H9 (cell line): Measurements from ENCODE around the gene C1orf21. TPM values are rescaled to one million over a fixed set of nuclear protein-coding genes. Genes with fewer than 3 reads are reported as not detected.

Experiments
- DNase-seq: peaks from one replicate; pipeline ENCODE4 v3.0.0-alpha.2; 2017
- H2AFZ ChIP-seq: one replicate; pipeline ENCODE4 v1.6.1; 2013; ENCODE audit warnings: mild to moderate bottlenecking, low read length, control low read depth, moderate library complexity
- H2AK5ac ChIP-seq: 2 replicates; pipeline ENCODE4 v1.6.1; 2013; ENCODE audit warnings: low read length, control low read depth, mixed read lengths; ENCODE audit not compliant: insufficient read length
- H2BK120ac ChIP-seq: one replicate; pipeline ENCODE4 v1.6.1; 2013; ENCODE audit warnings: low read depth, mild to moderate bottlenecking, low read length, control low read depth, inconsistent platforms; ENCODE audit not compliant: poor library complexity, severe bottlenecking
- H2BK12ac ChIP-seq: 2 replicates; pipeline ENCODE4 v1.6.1; 2013; ENCODE audit warnings: low read length, control low read depth, mixed read lengths, low read depth; ENCODE audit not compliant: insufficient read length
- H2BK15ac ChIP-seq: 2 replicates; pipeline ENCODE4 v1.6.1; 2013; ENCODE audit warnings: low read depth, low read length, control low read depth
- H2BK20ac ChIP-seq: one replicate; pipeline ENCODE4 v1.6.1; 2013; ENCODE audit warnings: low read depth, mild to moderate bottlenecking, low read length, control low read depth, inconsistent platforms; ENCODE audit not compliant: poor library complexity, severe bottlenecking
- H2BK5ac ChIP-seq: 2 replicates; pipeline ENCODE4 v1.6.1; 2013; ENCODE audit warnings: low read length, control low read depth, mixed read lengths; ENCODE audit not compliant: insufficient read length
- H3K14ac ChIP-seq: 2 replicates; pipeline ENCODE4 v1.6.1; 2013; ENCODE audit warnings: low read length, control low read depth; ENCODE audit not compliant: insufficient read depth
- H3K18ac ChIP-seq: 2 replicates; pipeline ENCODE4 v1.6.1; 2013; ENCODE audit warnings: low read depth, mild to moderate bottlenecking, mixed read lengths, low read length, control low read depth; ENCODE audit not compliant: insufficient read length
- H3K23ac ChIP-seq: 2 replicates; pipeline ENCODE4 v1.6.1; 2013; ENCODE audit warnings: low read length, control low read depth, mixed read lengths, low read depth; ENCODE audit not compliant: insufficient read length
- H3K23me2 ChIP-seq: 2 replicates; pipeline ENCODE4 v1.6.1; 2013; ENCODE audit warnings: low read depth, mild to moderate bottlenecking, mixed read lengths, low read length, control low read depth; ENCODE audit not compliant: insufficient read length, poor library complexity, severe bottlenecking
- H3K27ac ChIP-seq: 2 replicates; pipeline ENCODE4 v1.5.1; 2013; ENCODE audit warnings: low read length, control low read depth, mixed read lengths, low read depth; ENCODE audit not compliant: insufficient read length
- H3K27me3 ChIP-seq: 2 replicates; pipeline ENCODE4 v1.6.1; 2013; ENCODE audit warnings: low read length, control low read depth, inconsistent platforms; ENCODE audit not compliant: insufficient read depth
- H3K4ac ChIP-seq: 2 replicates; pipeline ENCODE4 v1.6.1; 2013; ENCODE audit warnings: low read depth, mild to moderate bottlenecking, control low read depth, inconsistent platforms, low read length, moderate library complexity
- H3K4me1 ChIP-seq: 2 replicates; pipeline ENCODE4 v1.6.1; 2013; ENCODE audit warnings: low read length, control low read depth, inconsistent platforms; ENCODE audit not compliant: insufficient read depth
- H3K4me2 ChIP-seq: 2 replicates; pipeline ENCODE4 v1.6.1; 2013; ENCODE audit warnings: low read length, control low read depth, mixed read lengths; ENCODE audit not compliant: insufficient read length, insufficient read depth
- H3K56ac ChIP-seq: 2 replicates; pipeline ENCODE4 v1.6.1; 2013; ENCODE audit warnings: low read depth, mild to moderate bottlenecking, mixed read lengths, low read length, control low read depth; ENCODE audit not compliant: insufficient read length
- H3K79me1 ChIP-seq: 2 replicates; pipeline ENCODE4 v1.6.1; 2013; ENCODE audit warnings: low read depth, mild to moderate bottlenecking, moderate library complexity, low read length, control low read depth, inconsistent platforms; ENCODE audit not compliant: insufficient read depth, poor library complexity, severe bottlenecking
- H3K79me2 ChIP-seq: 2 replicates; pipeline ENCODE4 v1.6.1; 2013; ENCODE audit warnings: low read length, control low read depth, inconsistent platforms; ENCODE audit not compliant: insufficient read depth
- H3K9ac ChIP-seq: 2 replicates; pipeline ENCODE4 v1.6.1; 2013; ENCODE audit warnings: low read length, control low read depth, mixed read lengths; ENCODE audit not compliant: insufficient read length; ENCODE audit errors: extremely low read depth
- H3K9me3 ChIP-seq: one replicate; pipeline ENCODE4 v1.6.1; 2013; ENCODE audit warnings: low read depth, low read length, inconsistent platforms; ENCODE audit not compliant: control insufficient read depth
- H3T11ph ChIP-seq: one replicate; pipeline ENCODE4 v1.6.1; 2013; ENCODE audit warnings: mild to moderate bottlenecking, low read length, control low read depth, inconsistent platforms
- H4K20me1 ChIP-seq: one replicate; pipeline ENCODE4 v1.6.1; 2013; ENCODE audit not compliant: control insufficient read depth, insufficient read length, insufficient read depth
- H4K5ac ChIP-seq: 2 replicates; pipeline ENCODE4 v1.6.1; 2013; ENCODE audit warnings: low read depth, mild to moderate bottlenecking, mixed read lengths, low read length, control low read depth; ENCODE audit not compliant: insufficient read length
- H4K8ac ChIP-seq: replicated peaks from 2 replicates; pipeline ENCODE4 v1.6.1; 2013; ENCODE audit warnings: low read length, control low read depth, mixed read lengths, low read depth; ENCODE audit not compliant: insufficient read length
- H4K91ac ChIP-seq: 2 replicates; pipeline ENCODE4 v1.6.1; 2013; ENCODE audit warnings: low read depth, mild to moderate bottlenecking, moderate library complexity, mixed read lengths, low read length, control low read depth; ENCODE audit not compliant: insufficient read length
- H3K27ac Mint-ChIP-seq, 3 experiments: 2 replicates in 2 of 3; 3 replicates in 1 of 3; pipeline ENCODE4 v1.8.0; 2020 to 2021; ENCODE audit warnings: mixed read lengths in 3 of 3, mild to moderate bottlenecking in 1 of 3, moderate library complexity in 1 of 3
- H3K27me3 Mint-ChIP-seq: 2 replicates; pipeline ENCODE4 v1.8.0; 2021; ENCODE audit warnings: low read depth, mild to moderate bottlenecking, moderate library complexity, mixed read lengths
- H3K36me3 Mint-ChIP-seq, 3 experiments: 2 replicates in 2 of 3; 3 replicates in 1 of 3; pipeline ENCODE4 v1.8.0; 2020 to 2021; ENCODE audit warnings: low read depth in 3 of 3, mixed read lengths in 3 of 3; ENCODE audit not compliant: insufficient read depth in 1 of 3
- H3K4me1 Mint-ChIP-seq, 2 experiments: 2 replicates each; pipeline ENCODE4 v1.8.0; 2020; ENCODE audit warnings: mixed read lengths in 2 of 2
- H3K4me3 Mint-ChIP-seq, 2 experiments: 2 replicates in 1 of 2; 3 replicates in 1 of 2; pipeline ENCODE4 v1.8.0; 2020 to 2021; ENCODE audit warnings: mild to moderate bottlenecking in 2 of 2, mixed read lengths in 2 of 2, moderate library complexity in 1 of 2
- H3K9me3 Mint-ChIP-seq, 2 experiments: 2 replicates in 1 of 2; 3 replicates in 1 of 2; pipeline ENCODE4 v1.8.0; 2020; ENCODE audit warnings: mild to moderate bottlenecking in 2 of 2, mixed read lengths in 2 of 2, moderate library complexity in 1 of 2
- CTCF ChIP-seq: fragments of 200-600 bp; sonication (generic); conservative IDR thresholded peaks from 3 replicates; pipeline ENCODE4 v1.8.0; 2021; ENCODE audit warnings: antibody characterized with exemption, mild to moderate bottlenecking
- WGBS: extraction: QIAGEN DNeasy Blood & Tissue Kit; methylation state at CpG from one replicate; pipeline ENCODE4 v1.1.7; 2013; ENCODE audit warnings: missing lambda C conversion rate, low lambda C conversion rate, mixed read lengths; ENCODE audit not compliant: insufficient read length; ENCODE audit errors: extremely low coverage; 5-methylcytosine and 5-hydroxymethylcytosine counted together
- total RNA-seq: library from RNA; stranded (reverse); gene quantifications from 2 replicates; pipeline ENCODE4 v1.2.1, GENCODE V29; 2021

C1orf21 gene
- total RNA-seq, 1 experiment from 2014 or later = 36.0 TPM

- DNase-seq = no peak
- Mint-ChIP-seq H3K4me3 (no peak overlapping the region), H3K9me3 (no peaks in the 10 kb centered on the region), H3K27ac (no peak overlapping the region), H3K36me3 (peaks cover 0 to 9% (median 0%) of the 10 kb centered on the region in 3 experiments; a peak in 3 of 7 replicates), H3K27me3 (no peaks in the 10 kb centered on the region), H3K4me1 (peaks cover 37 to 74% of the 10 kb centered on the region in 2 experiments)
- Histone ChIP-seq H2BK120ac (no peak overlapping the region), H4K5ac (no peak overlapping the region), H2BK15ac (no peak overlapping the region), H2BK20ac (no peak overlapping the region), H3K27ac (no peak overlapping the region), H3T11ph (no peak overlapping the region), H3K23me2 (no peaks in the 10 kb centered on the region), H3K9me3 (no peaks in the 10 kb centered on the region), H3K23ac (no peak overlapping the region), H2AFZ (no peak overlapping the region), H3K14ac (no peak overlapping the region), H3K18ac (no peak overlapping the region), H2BK5ac (no peak overlapping the region), H3K4ac (no peak overlapping the region), H3K4me1 (peaks cover 7% of the 10 kb centered on the region; the same call in 1 of the 2 replicates), H3K79me2 (no peaks in the 10 kb centered on the region), H2BK12ac (no peak overlapping the region), H4K8ac (no peak overlapping the region), H3K9ac (no peak overlapping the region), H4K20me1 (no peaks in the 10 kb centered on the region), H3K79me1 (no peaks in the 10 kb centered on the region), H3K27me3 (no peaks in the 10 kb centered on the region), H4K91ac (no peak overlapping the region), H3K56ac (no peak overlapping the region), H2AK5ac (no peak overlapping the region), H3K4me2 (no peak overlapping the region)
- no CpG with 5 or more reads among the region's 3 CpGs for WGBS
- no peak for TF ChIP-seq CTCF
Measured at GRCh38 chr1:184424157-184424556, 37.3 kb downstream of the C1orf21 start.
